HG03066 (cell line): ENCODE measurements around the gene KCNIP1.
A peak's percentile ranks its signal among the peaks of the same experiment; 100 is the strongest.

ENCODE experiments used
- ATAC-seq: cut with Tn5 transposase; IDR thresholded peaks from one replicate; pipeline ENCODE4 v1.9.1; 2021; ENCODE audit warnings: low read depth; ENCODE audit not compliant: unreplicated experiment

KCNIP1 gene

DNA sequence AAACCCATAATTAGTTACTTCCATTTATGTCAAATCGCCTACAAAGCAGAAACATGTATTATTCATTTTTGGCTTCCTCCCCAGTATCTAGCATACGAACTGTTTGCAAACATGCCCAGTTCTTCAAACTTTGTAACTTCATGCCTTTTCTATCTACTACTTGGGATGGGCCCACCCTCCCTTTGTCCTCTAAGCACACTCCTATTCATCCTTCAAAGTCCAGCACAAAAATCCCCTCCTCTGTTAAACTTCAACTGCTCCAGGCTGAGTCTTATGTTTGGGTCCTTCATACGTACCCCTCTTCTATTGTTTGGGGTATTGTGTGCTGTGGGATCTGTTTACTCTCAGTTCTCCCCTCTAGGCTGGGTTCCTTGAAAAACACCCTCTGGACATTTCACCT is 55.5 kb downstream of the KCNIP1 start:
- ATAC-seq, result no peak

DNA sequence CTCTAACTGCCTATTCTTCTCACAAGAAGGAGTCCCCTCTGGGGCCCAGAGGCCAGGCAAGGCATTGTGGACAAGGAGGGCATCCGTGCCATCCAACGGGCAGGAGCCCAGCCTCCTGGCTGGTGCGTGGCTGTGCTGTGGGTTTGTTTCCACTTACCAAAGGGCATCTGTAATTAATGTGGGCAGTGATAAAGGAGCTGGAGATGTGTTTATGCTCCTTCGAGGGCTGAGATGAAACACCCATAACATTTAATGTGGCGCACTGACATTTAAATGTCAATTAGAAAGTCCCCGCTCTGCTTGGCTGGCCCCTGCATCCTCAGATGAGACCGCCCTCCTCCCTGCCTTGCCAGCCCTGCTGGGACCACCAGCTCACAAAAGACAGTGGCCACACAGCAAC is 57.1 kb downstream of the KCNIP1 start:
- ATAC-seq, result no peak

DNA sequence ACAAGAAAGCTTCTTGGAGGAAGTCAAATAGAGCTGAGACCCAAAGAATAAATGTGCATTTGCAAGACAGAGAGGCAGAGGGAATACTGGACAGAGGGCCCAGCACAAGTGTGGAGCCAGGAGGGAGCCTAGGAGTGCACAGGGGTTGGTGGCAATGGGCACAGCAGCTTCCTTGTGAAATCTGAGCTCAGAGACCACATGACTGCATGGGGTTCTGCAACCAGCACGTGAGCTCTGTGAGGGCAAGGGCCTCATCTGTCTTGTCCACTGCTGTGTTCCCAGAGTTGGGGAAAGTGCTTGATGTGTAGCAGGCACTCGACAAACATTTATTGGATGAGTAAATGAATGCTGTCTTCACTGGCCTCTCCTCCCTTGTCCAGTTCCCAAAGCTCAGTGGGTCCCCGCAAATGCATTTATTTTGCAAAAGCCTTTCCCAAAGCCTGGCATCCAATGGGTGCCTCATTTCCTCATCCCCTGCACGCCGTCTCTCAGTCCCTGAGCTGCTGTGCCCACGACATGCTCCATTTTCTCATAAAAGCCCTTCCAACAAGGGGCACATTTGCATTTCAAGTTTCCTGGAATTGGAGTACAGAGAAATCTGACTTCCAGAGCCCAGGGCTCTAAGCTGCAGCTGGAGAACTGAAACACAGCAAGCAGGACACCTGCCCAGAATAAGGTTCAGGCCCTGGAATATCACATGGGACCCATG is 58.5 kb downstream of the KCNIP1 start:
- no peak for ATAC-seq

DNA sequence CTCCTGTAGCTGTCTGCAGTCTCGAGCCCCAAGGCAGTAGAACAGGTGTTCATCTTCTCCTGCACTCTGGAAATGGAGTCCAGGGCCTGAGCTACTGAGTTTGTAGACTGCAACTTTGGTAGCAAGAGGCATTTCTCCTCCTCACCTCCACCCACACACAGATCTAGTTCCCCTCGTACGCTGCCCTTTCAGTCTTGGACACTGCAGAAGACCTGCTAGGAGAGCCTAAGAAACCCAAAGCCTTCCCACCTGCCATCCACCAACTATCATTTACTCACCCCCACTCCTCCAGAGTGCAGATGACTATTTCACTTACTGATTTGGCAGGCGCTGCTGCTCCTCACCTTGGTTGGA is 59.0 kb downstream of the KCNIP1 start:
- ATAC-seq, result no peak

DNA sequence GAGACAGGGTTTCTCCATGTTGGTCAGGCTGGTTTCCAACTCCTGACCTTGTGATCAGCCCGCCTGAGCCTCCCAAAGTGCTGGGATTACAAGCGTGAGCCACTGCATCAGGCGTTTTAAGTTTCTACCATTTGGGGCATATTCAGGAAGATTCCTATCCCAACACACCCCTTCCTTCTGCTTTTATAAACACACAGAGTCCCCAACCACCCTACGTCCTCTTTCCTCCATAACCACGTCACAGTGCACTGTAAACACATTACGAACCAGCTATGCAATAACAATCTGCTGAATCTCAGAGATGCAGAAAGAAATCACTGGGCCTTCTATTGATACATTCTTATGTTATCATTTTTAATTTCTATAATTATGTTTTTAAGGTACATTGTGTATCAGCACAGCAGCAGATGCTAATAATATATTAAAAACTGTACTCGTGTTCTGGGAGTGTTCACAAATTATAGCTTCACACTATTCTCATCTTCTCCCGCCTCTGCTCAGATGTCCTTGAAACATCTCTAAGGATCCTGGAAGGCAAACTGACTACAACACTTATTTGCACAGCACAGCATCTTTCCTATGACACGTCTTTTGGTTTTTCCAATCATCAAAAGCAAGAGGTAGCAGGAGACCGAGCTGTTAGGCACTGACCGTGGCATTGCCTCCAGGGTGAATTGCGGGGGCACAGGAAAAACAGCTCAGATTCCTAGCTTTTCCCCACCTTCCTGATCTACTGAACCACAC is 60.2 kb downstream of the KCNIP1 start:
- ATAC-seq, result no peak

DNA sequence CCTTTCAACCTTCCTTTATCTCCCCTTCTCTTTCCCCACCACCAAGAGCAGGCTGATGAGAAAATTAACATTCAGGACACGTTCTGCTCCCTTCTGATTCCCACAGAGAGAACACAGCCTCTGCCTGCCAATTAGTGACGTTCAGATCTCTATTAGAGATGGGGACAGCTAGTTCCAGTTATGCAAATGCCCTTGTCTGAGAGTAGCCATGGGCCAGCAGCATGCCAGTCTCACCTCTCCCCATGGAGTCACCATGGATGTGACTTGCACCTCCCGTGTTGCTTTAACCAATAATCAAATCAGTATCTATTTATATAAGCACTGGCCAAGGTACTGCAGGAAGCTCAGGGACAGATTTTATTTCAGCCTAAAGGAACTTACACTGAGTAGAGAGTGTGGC is 61.3 kb downstream of the KCNIP1 start:
- ATAC-seq, result no peak

DNA sequence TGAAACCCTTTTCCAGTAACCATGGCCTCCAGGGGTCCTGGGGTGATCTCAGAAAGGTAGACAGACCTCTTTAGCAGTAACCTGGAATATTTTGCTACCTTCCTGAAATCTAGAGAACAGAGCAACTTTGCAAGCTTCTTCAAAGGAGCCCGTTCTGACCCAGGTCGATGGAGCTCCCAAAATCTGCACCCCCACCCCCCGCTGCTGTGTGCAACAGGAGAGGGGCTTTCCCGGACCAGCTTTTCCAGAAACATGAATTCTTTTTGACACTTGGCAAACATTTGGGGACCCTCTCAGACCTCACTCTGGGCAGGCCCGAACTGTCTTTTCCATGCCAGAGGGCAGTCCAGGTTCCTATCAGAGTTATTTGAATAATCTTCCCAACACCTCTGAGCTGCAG is 65.3 kb downstream of the KCNIP1 start:
- no peak for ATAC-seq

DNA sequence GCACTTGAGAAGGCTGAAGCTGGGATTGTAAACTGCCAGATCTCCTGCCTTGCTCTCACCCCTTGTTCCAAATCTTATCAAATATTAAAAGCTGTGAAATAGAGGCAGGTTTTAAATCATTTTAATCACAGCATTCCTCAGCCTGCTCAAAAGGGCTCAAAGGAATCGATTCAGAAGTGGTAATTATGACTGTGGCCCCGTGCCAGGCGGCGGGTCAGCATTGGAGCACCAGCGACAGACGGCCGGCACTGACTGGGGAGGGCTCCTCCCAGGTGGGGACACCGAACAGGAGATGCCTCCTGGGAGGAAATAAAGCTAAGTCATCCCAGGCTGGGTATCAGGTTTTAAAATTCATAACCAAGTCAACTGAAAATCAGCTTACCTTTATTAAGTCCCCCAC is 66.7 kb downstream of the KCNIP1 start:
- no peak for ATAC-seq

DNA sequence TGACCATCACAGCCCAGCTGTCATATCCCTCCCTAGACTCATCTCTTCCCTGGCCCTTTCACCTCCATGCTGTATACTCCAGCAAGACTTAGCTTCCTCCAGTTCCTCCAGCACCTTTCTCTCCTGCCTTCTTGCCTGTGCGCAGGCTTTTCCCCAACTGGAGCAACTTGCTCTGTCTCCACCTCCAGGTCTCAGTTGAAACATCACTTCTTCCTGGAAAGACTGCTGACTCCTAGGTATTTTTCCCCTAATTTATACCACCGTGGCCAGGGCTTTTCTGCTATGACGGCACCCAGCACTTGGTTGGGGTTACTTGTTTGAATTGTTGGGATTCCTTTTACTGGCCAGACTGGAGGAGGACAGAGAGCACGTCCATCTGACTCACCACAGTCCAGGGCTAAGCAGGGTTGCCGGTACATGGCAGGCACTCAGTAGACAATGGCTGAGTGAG is 67.5 kb downstream of the KCNIP1 start:
- no peak for ATAC-seq

DNA sequence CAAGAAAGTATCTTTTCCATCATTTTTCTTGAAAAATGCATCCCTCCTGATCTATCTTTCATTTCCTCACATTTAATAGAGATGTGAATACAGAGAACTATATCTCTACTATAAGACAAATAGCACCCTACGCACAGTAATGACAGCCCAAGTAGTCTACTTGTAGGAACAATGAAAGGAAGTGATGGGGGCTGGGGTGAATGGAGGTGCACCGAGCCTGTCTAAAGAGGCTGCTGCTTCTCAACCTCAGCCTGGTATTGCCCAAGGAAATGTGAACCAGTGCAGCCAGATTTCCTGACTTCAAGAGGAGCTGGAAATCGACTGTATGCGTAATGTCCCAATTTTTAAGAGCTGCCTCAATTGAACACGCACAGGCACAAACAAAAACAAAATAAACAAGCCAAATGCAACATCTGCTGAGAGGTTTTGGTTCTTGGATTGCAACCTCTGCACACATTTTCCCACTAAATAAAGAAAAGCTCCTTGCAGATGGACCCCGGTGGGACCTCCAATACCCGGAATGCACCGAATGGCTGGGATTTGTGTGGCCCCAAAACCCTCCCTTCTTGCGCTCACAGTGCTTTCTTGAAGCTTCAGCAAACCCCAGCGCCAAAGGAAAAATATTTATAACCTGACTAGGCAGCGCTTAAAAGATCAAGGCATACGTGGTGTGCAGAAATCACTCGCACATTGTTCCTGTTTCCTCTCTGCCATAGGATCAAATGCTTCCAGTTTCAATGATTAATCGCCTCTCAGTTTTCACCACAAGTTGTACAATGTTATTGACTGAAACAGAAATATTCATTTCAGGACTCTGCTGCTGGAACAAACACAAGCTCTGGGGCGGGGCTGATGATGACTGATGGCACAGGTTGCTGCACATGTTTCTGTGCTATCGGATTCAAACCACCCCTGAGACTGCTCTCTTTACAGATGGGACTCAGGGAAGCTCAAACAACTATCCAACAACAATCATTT is 68.3 kb downstream of the KCNIP1 start:
- peak; percentile 85 for ATAC-seq

DNA sequence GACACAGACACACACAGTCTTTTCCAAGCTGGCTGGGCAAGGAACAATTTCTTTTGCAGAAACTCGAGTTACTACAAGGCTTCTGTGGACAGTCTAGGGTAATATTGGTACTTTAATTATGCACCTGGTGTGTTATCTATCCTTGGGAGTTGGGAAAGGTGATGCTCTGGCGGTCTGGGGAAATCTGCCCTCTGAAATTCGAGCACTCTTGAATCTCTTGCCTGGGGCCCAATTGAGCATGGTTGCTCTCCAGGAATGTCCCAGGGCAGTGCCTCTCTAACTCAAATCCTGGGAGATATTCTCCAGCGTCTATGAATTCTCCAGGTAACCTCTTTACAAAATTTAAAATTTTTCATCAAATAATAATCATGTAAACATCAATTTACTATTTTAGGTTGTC is 69.3 kb downstream of the KCNIP1 start:
- no peak for ATAC-seq

DNA sequence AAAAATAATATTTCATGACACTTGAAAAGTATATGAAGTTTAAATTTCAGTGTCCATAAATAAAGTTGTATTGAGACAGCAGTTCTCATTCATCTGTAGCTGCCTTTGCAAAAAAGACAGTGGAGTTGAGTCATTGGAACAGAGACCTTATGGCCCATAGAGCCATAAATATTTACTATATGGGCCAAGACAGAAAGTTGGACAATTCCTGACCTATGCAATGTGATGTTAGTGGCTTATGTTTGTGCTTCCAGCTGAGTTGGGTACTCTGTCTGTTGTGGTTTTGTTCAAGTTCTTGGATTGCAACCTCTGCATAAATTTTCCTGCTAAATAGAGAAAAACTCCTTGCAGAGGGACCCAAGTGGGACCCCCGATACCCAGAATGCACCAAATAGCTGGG is 69.8 kb downstream of the KCNIP1 start:
- no peak for ATAC-seq

DNA sequence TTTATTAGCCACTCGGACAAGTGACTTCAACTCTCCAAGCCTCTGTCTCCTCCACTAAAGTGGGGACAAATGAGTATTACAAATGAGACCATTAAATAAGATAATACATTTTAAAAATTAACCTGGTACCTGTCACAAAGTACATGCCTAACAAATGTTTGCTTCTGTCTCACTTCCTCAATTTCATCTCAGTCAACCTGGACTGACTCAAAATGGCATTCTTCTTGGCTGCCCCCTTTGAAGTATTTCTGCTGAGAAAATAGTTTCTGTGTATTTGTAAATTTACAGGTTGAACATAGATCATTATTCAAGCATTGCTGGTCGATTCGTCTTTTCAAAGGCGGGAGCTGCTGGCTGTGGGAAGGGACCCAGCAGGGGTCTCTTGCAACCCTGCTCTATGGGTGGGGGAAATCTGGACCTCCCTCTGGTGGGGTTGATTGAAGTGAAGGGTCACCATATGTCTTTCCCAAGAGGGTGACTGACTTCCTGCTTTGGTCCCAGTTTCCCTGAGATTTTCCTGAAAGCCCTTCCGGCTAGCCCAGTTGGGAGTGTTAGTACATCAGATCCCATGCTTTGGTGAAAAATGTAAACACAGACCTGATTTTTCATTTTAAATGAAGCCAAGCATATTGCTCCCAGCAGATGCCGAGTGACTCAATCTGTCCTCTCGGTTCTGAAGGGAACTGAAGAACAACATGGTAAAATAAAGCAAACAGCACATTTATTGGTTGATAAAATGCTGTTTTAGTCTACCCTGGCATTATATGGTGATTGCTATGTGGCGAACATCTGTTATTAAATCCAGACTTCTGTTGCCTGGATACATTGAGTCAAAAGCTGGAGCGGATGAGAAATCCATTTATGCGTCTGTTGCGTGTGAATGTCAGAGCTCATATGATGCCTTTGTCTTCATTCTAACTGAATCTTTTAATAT is 73.0 kb downstream of the KCNIP1 start:
- ATAC-seq, result no peak

DNA sequence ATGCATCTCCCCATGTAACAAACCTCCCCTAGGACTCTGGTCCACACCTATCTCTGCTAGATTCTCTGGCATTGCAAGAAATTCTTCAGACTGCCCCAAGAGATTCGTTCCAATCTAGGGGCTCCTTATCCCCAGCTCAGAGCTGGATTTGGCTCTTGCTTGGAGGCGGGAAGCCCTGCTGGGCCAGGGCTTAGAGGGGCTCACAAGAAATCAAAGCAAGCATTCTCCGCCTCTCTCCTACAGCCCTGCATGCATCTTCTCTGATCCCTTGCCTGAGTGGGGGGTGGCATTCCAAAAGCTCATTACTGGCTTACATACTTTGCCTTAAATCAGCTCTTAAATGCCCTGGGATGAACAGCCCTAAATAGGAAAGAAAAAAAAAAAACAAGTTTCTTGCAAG is 75.8 kb downstream of the KCNIP1 start:
- no peak for ATAC-seq

DNA sequence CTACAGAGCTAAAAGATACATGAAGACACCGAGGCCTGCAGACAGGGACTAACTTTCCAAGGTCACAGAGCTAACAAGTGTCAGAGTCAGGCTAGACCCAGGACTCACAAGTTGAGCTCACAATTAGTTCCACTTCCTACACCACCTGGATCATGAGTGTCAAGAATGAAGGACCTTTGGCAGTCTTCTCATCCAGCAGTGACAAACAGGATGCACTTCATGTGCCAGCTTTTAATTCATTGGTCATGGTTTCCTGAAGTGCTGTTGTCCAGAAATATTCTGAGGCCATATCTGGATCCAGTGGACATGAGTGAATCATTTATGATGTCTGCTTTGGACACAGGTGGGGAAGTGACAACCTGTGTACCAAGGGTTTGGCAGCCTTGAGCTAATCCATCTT is 77.4 kb downstream of the KCNIP1 start:
- ATAC-seq, result no peak

DNA sequence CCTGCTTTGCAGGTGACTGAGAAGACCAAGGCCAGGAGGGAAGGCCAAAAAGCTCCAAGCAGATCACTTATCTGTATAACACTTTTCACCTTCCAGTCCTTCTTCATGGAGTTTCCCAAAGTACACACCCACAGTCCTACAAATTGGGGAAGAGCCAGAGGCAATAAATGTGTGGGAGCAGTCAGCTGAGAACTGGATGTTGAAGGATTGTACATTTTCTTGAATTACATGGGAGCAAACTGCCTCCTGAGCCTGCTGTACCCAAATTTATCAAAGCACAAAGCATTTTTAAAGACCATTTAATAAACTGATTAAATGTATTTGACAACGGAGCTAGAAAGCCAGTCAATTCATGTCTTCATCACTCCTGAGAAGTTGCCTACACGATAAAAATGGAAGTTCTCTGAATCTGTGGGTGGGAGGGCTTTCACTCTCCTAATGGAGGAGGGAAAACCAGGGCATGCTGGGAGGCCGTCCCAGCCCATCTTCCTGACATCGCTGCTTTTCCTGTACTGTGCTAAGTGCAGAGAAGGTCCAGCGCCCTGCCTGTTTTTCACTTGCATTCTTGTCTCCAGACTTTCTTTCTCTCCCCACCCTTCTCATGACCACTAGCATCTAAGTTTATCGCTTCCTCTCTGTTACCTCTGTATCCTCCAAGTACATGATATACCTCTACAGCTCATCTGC is 79.0 kb downstream of the KCNIP1 start:
- ATAC-seq, result no peak

DNA sequence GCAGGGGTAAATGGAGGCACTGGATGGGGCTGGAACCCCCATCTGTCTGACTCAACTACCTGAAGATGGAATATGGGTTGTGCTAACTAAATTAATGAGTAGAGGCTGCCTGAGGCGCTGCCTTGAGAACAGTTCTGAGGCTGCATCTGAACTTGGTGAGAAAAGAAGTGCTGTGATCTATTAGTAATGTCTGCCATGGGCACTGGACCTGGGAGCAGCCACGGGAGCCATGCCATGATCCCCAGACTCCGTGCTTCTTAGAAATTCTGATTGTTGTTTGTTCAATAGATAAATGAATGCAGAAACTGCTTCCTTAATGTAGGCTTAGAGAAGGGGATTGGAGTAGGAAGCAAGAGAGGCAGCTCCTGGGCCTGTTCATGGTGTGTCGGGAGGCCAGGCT is 80.2 kb downstream of the KCNIP1 start:
- ATAC-seq, result no peak

DNA sequence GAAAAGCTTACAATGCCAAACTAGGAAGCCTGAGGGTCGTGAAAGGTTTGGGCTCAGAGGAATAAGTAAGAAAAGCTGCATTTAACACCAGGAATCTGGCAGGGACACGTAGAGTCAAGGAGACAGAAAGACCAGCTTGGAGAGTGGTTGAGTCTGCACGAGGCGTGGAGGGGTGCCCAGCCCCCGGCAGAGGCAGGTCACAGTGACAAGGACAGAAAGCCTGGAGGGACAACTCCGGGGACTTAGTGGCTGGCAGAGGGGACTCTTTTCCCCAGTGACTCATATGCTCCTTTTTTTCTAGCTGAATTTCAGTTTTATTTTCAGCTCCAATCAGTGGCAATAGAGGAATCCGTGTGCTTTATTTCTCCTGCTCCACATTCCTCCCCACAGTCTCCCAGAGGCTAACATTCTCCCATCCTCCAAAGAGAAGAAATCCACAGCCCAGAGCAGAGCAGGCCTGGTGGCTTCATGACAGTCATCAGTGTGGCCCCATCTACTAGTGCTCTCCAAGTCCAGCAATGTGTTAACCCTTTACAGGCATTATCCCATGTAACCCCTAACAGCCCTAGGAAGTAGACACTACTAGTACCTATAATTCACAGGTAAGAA is 80.7 kb downstream of the KCNIP1 start:
- no peak for ATAC-seq

DNA sequence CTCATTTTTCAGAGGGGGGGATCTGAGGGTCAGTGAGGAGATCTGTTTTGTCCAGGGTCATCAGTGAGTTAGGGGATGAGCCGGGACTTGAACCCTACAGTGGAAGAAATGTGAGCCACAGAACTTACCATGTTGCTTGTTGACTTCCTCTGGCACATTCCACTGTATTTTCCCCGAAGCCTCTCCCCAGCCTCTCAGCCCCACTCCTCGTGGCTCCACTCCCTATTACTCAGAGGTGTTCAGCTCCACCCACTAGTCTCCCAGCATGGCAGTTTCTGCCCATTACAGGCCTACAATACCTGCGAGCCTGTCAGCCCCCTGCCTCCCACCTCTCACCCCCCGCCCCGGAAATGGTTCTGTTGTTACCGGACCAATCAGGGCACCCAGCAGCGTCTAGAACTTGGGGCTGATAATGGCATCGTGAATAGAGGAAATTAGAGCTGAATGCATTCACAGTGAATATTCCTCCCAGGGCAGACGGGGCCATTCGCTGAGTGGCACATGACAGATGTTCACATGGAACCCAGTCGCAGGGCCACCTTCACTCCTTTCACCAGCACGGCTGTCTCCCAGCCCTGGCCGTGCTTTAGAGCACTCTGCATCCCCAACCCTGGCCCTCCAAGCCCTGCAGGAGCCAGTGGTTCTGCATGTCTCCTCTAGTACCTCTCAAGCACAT is 81.6 kb downstream of the KCNIP1 start:
- ATAC-seq, result no peak
